HG03378 (cell line): ENCODE data around the gene CLCA2.

Experiments used
- ATAC-seq: cut with Tn5 transposase; IDR thresholded peaks from one replicate; pipeline ENCODE4 v1.9.1; 2021; ENCODE audit warnings: mild to moderate bottlenecking, moderate library complexity; ENCODE audit not compliant: unreplicated experiment

CLCA2 gene

GRCh38 chr1:86423873-86424272 lies at the start of gene CLCA2:
Gene CLCA2 (plus strand): TSS chr1:86424171. CDS start chr1:86424248, 77 bp downstream.
- ATAC-seq, result no peak

GRCh38 chr1:86375688-86376087 lies 48.3 kb upstream of the CLCA2 start:
- ATAC-seq, result no peak

GRCh38 chr1:86377341-86377740 lies 46.6 kb upstream of the CLCA2 start:
- ATAC-seq, result no peak

GRCh38 chr1:86378813-86379212 lies 45.2 kb upstream of the CLCA2 start:
- ATAC-seq, result no peak

- ATAC-seq, result peak; percentile 76
Observed at GRCh38 chr1:86380257-86380861, 43.6 kb upstream of the CLCA2 start.

GRCh38 chr1:86381223-86381622 lies 42.7 kb upstream of the CLCA2 start:
- ATAC-seq, result no peak

GRCh38 chr1:86382878-86383277 lies 41.1 kb upstream of the CLCA2 start:
- ATAC-seq, result peak; percentile 59

- ATAC-seq, result no peak
Observed at GRCh38 chr1:86387916-86388627, 35.9 kb upstream of the CLCA2 start.

GRCh38 chr1:86388777-86389176 lies 35.2 kb upstream of the CLCA2 start:
- no peak for ATAC-seq

- ATAC-seq, result peak; percentile 79
Observed at GRCh38 chr1:86389307-86389706, 34.7 kb upstream of the CLCA2 start.

GRCh38 chr1:86394416-86394815 lies 29.6 kb upstream of the CLCA2 start:
- ATAC-seq, result no peak

GRCh38 chr1:86395751-86396497 lies 28.0 kb upstream of the CLCA2 start, which contains the start of gene ODF2L:
Gene ODF2L (minus strand): TSS chr1:86396323. CDS start chr1:86387027, 9,296 bp downstream.
- ATAC-seq, result peak; percentile 97

GRCh38 chr1:86396498-86396890 lies 27.5 kb upstream of the CLCA2 start:
- peak; percentile 22 for ATAC-seq

- ATAC-seq, result no peak
Observed at GRCh38 chr1:86409416-86410021, 14.5 kb upstream of the CLCA2 start.

GRCh38 chr1:86410879-86411278 lies 13.1 kb upstream of the CLCA2 start:
- ATAC-seq, result no peak

- ATAC-seq, result no peak
Observed at GRCh38 chr1:86416343-86416742, 7.6 kb upstream of the CLCA2 start.

GRCh38 chr1:86419277-86419903 lies 4.6 kb upstream of the CLCA2 start:
- peak; percentile 81 for ATAC-seq

- ATAC-seq, result no peak
Observed at GRCh38 chr1:86421601-86422280, 2.2 kb upstream of the CLCA2 start.

GRCh38 chr1:86423473-86423872 lies 498 bp upstream of the CLCA2 start:
- ATAC-seq, result no peak

GRCh38 chr1:86429122-86429725 lies 5.3 kb downstream of the CLCA2 start:
- no peak for ATAC-seq
